Loucy (cell line): ENCODE results near the gene VPS13A.

Source experiments
- EZH2phosphoT487 ChIP-seq: fragments of 200-600 bp; IDR thresholded peaks from 2 replicates; pipeline ENCODE4 v1.6.1; 2018; ENCODE audit warnings: antibody characterized with exemption, mild to moderate bottlenecking, moderate library complexity, borderline replicate concordance
- TF ChIP-seq, protein P1 (sequence below): fragments of 200-600 bp; sonication (generic); conservative IDR thresholded peaks from 2 replicates; pipeline ENCODE4 v1.5.1; 2014; ENCODE audit warnings: mild to moderate bottlenecking, antibody characterized with exemption, low read length

DNA sequence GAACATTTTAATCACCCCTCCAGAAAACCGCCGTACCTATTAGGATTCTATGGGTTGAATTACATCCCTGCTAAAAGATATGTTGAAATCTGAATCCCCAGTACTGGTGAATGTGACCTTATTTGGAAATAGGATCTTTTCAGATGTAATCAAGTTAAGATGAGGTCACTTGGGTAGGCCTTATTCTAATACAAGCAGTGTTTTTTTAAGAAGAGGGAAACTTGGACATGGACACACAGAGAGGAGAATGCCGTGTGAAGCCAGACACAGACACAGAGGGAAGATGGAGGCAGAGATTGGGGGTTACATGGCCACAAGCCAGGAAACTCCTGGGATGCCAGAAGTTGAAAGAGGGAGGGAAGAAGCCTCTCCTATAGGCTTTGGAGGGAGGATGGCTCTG lies 287.3 kb downstream of the VPS13A start:
- TF ChIP-seq, protein P1, sequence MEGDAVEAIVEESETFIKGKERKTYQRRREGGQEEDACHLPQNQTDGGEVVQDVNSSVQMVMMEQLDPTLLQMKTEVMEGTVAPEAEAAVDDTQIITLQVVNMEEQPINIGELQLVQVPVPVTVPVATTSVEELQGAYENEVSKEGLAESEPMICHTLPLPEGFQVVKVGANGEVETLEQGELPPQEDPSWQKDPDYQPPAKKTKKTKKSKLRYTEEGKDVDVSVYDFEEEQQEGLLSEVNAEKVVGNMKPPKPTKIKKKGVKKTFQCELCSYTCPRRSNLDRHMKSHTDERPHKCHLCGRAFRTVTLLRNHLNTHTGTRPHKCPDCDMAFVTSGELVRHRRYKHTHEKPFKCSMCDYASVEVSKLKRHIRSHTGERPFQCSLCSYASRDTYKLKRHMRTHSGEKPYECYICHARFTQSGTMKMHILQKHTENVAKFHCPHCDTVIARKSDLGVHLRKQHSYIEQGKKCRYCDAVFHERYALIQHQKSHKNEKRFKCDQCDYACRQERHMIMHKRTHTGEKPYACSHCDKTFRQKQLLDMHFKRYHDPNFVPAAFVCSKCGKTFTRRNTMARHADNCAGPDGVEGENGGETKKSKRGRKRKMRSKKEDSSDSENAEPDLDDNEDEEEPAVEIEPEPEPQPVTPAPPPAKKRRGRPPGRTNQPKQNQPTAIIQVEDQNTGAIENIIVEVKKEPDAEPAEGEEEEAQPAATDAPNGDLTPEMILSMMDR = no peak
- TF ChIP-seq EZH2phosphoT487 = no peak
